Fibroblast of lung (primary cell): ENCODE measurements around the gene ACER3. TPM values are rescaled to one million over a fixed set of nuclear protein-coding genes. Genes with fewer than 3 reads are reported as not detected.

Source experiments
- DNase-seq, 2 donors: peaks; one replicate each; pipeline versions ENCODE4 v3.0.0 to v3.0.0-alpha.2; 2010; ENCODE audit warnings: low read depth in 2 of 2
- H2AFZ ChIP-seq: 2 replicates; pipeline ENCODE4 v1.5.1; 2012; ENCODE audit warnings: low read length, control low read depth, inconsistent platforms
- H3K27ac ChIP-seq: 2 replicates; pipeline ENCODE4 v1.5.1; 2011; ENCODE audit warnings: low read length, control low read depth; ENCODE audit not compliant: insufficient read depth
- H3K27me3 ChIP-seq: 2 replicates; pipeline ENCODE4 v1.5.1; 2011; ENCODE audit warnings: mild to moderate bottlenecking, low read length; ENCODE audit not compliant: control insufficient read depth, insufficient read depth
- H3K36me3 ChIP-seq: 2 replicates; pipeline ENCODE4 v1.5.1; 2011; ENCODE audit warnings: low read length; ENCODE audit not compliant: control insufficient read depth, insufficient read depth
- H3K4me1 ChIP-seq: 2 replicates; pipeline ENCODE4 v1.5.1; 2011; ENCODE audit warnings: low read length; ENCODE audit not compliant: control insufficient read depth, insufficient read depth; ENCODE audit errors: extremely low read depth
- H3K4me2 ChIP-seq: 2 replicates; pipeline ENCODE4 v1.5.1; 2011; ENCODE audit warnings: low read length, control low read depth; ENCODE audit not compliant: insufficient read depth; ENCODE audit errors: extremely low read depth
- H3K4me3 ChIP-seq, 4 experiments: fragments of 200-600 bp in 1 of 4; sonication (generic) in 1 of 4; replicated peaks in 1 of 4; 2 replicates each; pipeline ENCODE4 v1.5.1; 2011 to 2016; ENCODE audit warnings: low read length in 4 of 4, low read depth in 3 of 4, mild to moderate bottlenecking in 3 of 4, control low read depth in 2 of 4, inconsistent platforms in 1 of 4, mixed read lengths in 1 of 4; ENCODE audit not compliant: insufficient read depth in 1 of 4; ENCODE audit errors: control extremely low read depth in 1 of 4
- H3K79me2 ChIP-seq: 2 replicates; pipeline ENCODE4 v1.5.1; 2012; ENCODE audit warnings: mild to moderate bottlenecking, low read length, inconsistent platforms; ENCODE audit not compliant: control insufficient read depth, insufficient read depth
- H3K9ac ChIP-seq: 2 replicates; pipeline ENCODE4 v1.5.1; 2011; ENCODE audit warnings: mild to moderate bottlenecking, low read length, control low read depth; ENCODE audit not compliant: insufficient read depth
- H3K9me3 ChIP-seq: 2 replicates; pipeline ENCODE4 v1.5.1; 2012; ENCODE audit warnings: low read depth, low read length; ENCODE audit not compliant: control insufficient read depth, insufficient read depth
- H4K20me1 ChIP-seq: 2 replicates; pipeline ENCODE4 v1.5.1; 2011; ENCODE audit warnings: low read length; ENCODE audit not compliant: control insufficient read depth, insufficient read depth; ENCODE audit errors: extremely low read depth
- CTCF ChIP-seq, 2 donors: IDR thresholded peaks in 1 of 2; conservative IDR thresholded peaks in 1 of 2; 1 replicate in 1 of 2; 2 replicates in 1 of 2; pipeline ENCODE4 v1.5.1; 2011 to 2012; ENCODE audit warnings: low read length in 2 of 2, control low read depth in 1 of 2, inconsistent platforms in 1 of 2, low read depth in 1 of 2, mild to moderate bottlenecking in 1 of 2
- EZH2 ChIP-seq: IDR thresholded peaks from 2 replicates; pipeline ENCODE4 v1.5.1; 2012; ENCODE audit warnings: low read length, control low read depth, mild to moderate bottlenecking; ENCODE audit errors: missing control alignments
- polyA plus RNA-seq, 2 donors: library from polyadenylated mRNA; depleted of rRNA in 1 of 2; stranded (reverse) in 1 of 2; unstranded in 1 of 2; fragments of >200 nt; gene quantifications; 2 replicates each; pipeline ENCODE4 v1.2.1, GENCODE V29; 2011 to 2012; ENCODE audit warnings: missing spikeins in 1 of 2
- total RNA-seq: library from RNA; depleted of rRNA; stranded (reverse); fragments of >200 nt; gene quantifications from 2 replicates; pipeline ENCODE4 v1.2.1, GENCODE V29; 2014

Gene ACER3
- total and polyA plus RNA-seq, 2 donors (not counting 1 experiment from before 2014, with no cell fraction given): 6.1 to 22.3 TPM

GRCh38 chr11:77067861-77068443 is 207.2 kb downstream of the ACER3 start:
- peak overlapping the region; percentile 52 to 79 (median 72) for H3K4me3 ChIP-seq
- no peaks in the 10 kb centered on the region for H3K9me3 ChIP-seq
- H2AFZ ChIP-seq: no peak overlapping the region
- no peaks in the 10 kb centered on the region for H3K27me3 ChIP-seq
- H3K36me3 ChIP-seq: peaks cover 3% of the 10 kb centered on the region
- H3K4me2 ChIP-seq: peak overlapping the region; percentile 96
- no peak for TF ChIP-seq CTCF (conservative IDR thresholded peaks at IDR 0.05 in 1 of 2, IDR thresholded peaks at IDR 0.05 in 1 of 2; ENCODE audit: low read depth in 1 of 2, low read length in 2 of 2)
- no peak for TF ChIP-seq EZH2
- no peak overlapping the region for H3K9ac ChIP-seq
- no peak overlapping the region for H3K27ac ChIP-seq
- no peaks in the 10 kb centered on the region for H4K20me1 ChIP-seq
- H3K4me1 ChIP-seq: peaks cover 27% of the 10 kb centered on the region
- DNase-seq: no peak
- peaks cover 16% of the 10 kb centered on the region for H3K79me2 ChIP-seq

- Histone ChIP-seq H3K4me2 (peak overlapping the region; percentile 15), H3K4me3 (peak overlapping the region in 2 of 4 experiments; percentile 72 to 79), H3K27me3 (no peaks in the 10 kb centered on the region), H4K20me1 (no peaks in the 10 kb centered on the region), H3K36me3 (peaks cover 3% of the 10 kb centered on the region), H2AFZ (no peak overlapping the region), H3K79me2 (peaks cover 16% of the 10 kb centered on the region), H3K9ac (no peak overlapping the region), H3K27ac (no peak overlapping the region), H3K4me1 (peaks cover 32% of the 10 kb centered on the region), H3K9me3 (no peaks in the 10 kb centered on the region)
- no peak for DNase-seq
- TF ChIP-seq CTCF (conservative IDR thresholded peaks at IDR 0.05 in 1 of 2, IDR thresholded peaks at IDR 0.05 in 1 of 2; ENCODE audit: low read depth in 1 of 2, low read length in 2 of 2): no peak
Observed at GRCh38 chr11:77068457-77069335, 208.0 kb downstream of the ACER3 start.

- Histone ChIP-seq H3K4me3 (no peak overlapping the region), H3K27me3 (no peaks in the 10 kb centered on the region), H3K27ac (no peak overlapping the region), H4K20me1 (no peaks in the 10 kb centered on the region), H3K4me2 (no peak overlapping the region), H3K9me3 (no peaks in the 10 kb centered on the region), H2AFZ (no peak overlapping the region), H3K9ac (no peak overlapping the region), H3K4me1 (peaks cover 40% of the 10 kb centered on the region), H3K36me3 (peaks cover 3% of the 10 kb centered on the region), H3K79me2 (peaks cover 16% of the 10 kb centered on the region)
- TF ChIP-seq EZH2 (no peak), CTCF (conservative IDR thresholded peaks at IDR 0.05 in 1 of 2, IDR thresholded peaks at IDR 0.05 in 1 of 2; ENCODE audit: low read depth in 1 of 2, low read length in 2 of 2) (no peak)
- DNase-seq: no peak
Observed at GRCh38 chr11:77069336-77069968, 208.7 kb downstream of the ACER3 start.
